K562 (cell line): ENCODE data around the gene GUCY1A2. TPM values are rescaled to one million over a fixed set of nuclear protein-coding genes. Genes with fewer than 3 reads are reported as not detected.

Source experiments
- ATAC-seq: fragments of 200-7000 bp; cut with Tn5 transposase; 3 replicates; pipeline ENCODE4 v1.9.1; 2020; ENCODE audit warnings: moderate library complexity
- BruUV-seq: library from RNA; stranded (reverse); fragments of 400-500 nt; replicated peaks from 2 replicates; lab custom pipeline; 2021; lab: Mats Ljungman, UMichigan
- CTCF ChIA-PET: fragments of 300-600 bp; formaldehyde crosslinking; extraction: SDS; loops from one replicate; lab custom pipeline; 2021; ENCODE audit warnings: low intra/inter-chr PET ratio; lab: Yijun Ruan, JAX
- POLR2A ChIA-PET: fragments of 300-600, 350-650 bp; sonication (Branson Sonifier 250); formaldehyde crosslinking; extraction: SDS; loops from one replicate; lab custom pipeline; 2021; ENCODE audit warnings: antibody characterized with exemption, inconsistent platforms; lab: Yijun Ruan, JAX
- DNase-seq, 4 experiments: peaks; one replicate each; pipeline versions ENCODE4 v3.0.0 to v3.0.0-alpha.2; 2011 to 2018; ENCODE audit warnings: low spot score in 3 of 4, mixed read lengths in 3 of 4; ENCODE audit errors: extremely low read depth in 1 of 4
- FAIRE-seq: peaks from 2 replicates; lab custom pipeline; 2011; peaks lifted over from hg19 to GRCh38; lab: Jason Lieb, UNC
- H2AFZ ChIP-seq: 2 replicates; pipeline ENCODE4 v1.6.0; 2011; ENCODE audit warnings: low read depth, low read length, control low read depth, inconsistent platforms
- H3K27ac ChIP-seq: fragments of 200-600 bp; 3 replicates; pipeline ENCODE4 v1.8.0; 2011; ENCODE audit warnings: low read depth, mild to moderate bottlenecking, control low read depth, inconsistent platforms, low read length, moderate library complexity, mixed read lengths; ENCODE audit errors: extremely low read depth
- H3K27me3 ChIP-seq, 2 experiments: fragments of 300-600 bp in 1 of 2; 2 replicates in 1 of 2; 3 replicates in 1 of 2; pipeline versions ENCODE4 v1.6.0 to v1.8.0; 2011; ENCODE audit warnings: inconsistent platforms in 2 of 2, low read length in 2 of 2, mild to moderate bottlenecking in 1 of 2, mixed read lengths in 1 of 2, moderate library complexity in 1 of 2; ENCODE audit not compliant: control insufficient read depth in 2 of 2, insufficient read depth in 2 of 2
- H3K36me3 ChIP-seq: fragments of 300-600 bp; 3 replicates; pipeline ENCODE4 v1.8.0; 2011; ENCODE audit warnings: mild to moderate bottlenecking, low read length, inconsistent platforms; ENCODE audit not compliant: control insufficient read depth, insufficient read depth
- H3K4me1 ChIP-seq, 2 experiments: fragments of 200-600 bp in 1 of 2; replicated peaks in 1 of 2; 2 replicates in 1 of 2; 3 replicates in 1 of 2; pipeline versions ENCODE4 v1.5.1 to v1.8.0; 2011; ENCODE audit warnings: inconsistent platforms in 2 of 2, low read length in 2 of 2, mild to moderate bottlenecking in 1 of 2, mixed read lengths in 1 of 2, moderate library complexity in 1 of 2; ENCODE audit not compliant: control insufficient read depth in 2 of 2, insufficient read depth in 2 of 2
- H3K4me2 ChIP-seq: 2 replicates; pipeline ENCODE4 v1.6.1; 2011; ENCODE audit warnings: low read length, control low read depth, inconsistent platforms, mixed read lengths; ENCODE audit not compliant: insufficient read depth
- H3K4me3 ChIP-seq: fragments of 200-600 bp; sonication (generic), shearing (Covaris generic); 2 replicates; pipeline ENCODE4 v1.5.1; 2016; ENCODE audit warnings: control low read depth, inconsistent platforms
- H3K79me2 ChIP-seq: fragments of 200-600 bp; 3 replicates; pipeline ENCODE4 v1.8.0; 2011; ENCODE audit warnings: low read length, inconsistent platforms; ENCODE audit not compliant: control insufficient read depth, insufficient read depth
- H3K9ac ChIP-seq, 2 experiments: 2 replicates each; pipeline versions ENCODE4 v1.6.0 to v1.6.1; 2011; ENCODE audit warnings: low read depth in 2 of 2, low read length in 2 of 2, control low read depth in 1 of 2, inconsistent platforms in 1 of 2, mild to moderate bottlenecking in 1 of 2, mixed read lengths in 1 of 2; ENCODE audit not compliant: insufficient read depth in 1 of 2
- H3K9me1 ChIP-seq: one replicate; pipeline ENCODE4 v1.6.0; 2011; ENCODE audit warnings: inconsistent platforms, mild to moderate bottlenecking, low read length, moderate library complexity; ENCODE audit not compliant: control insufficient read depth, insufficient read depth
- H3K9me3 ChIP-seq: replicated peaks from 2 replicates; pipeline ENCODE4 v1.5.1; 2011; ENCODE audit warnings: low read depth, low read length, inconsistent platforms; ENCODE audit not compliant: control insufficient read depth, insufficient read depth
- H4K20me1 ChIP-seq: replicated peaks from 2 replicates; pipeline ENCODE4 v1.6.1; 2011; ENCODE audit warnings: low read length, inconsistent platforms, mixed read lengths; ENCODE audit not compliant: control insufficient read depth, insufficient read depth
- CBFB ChIP-seq: sonication (generic); formaldehyde crosslinking; IDR thresholded peaks from 2 replicates; pipeline ENCODE4 v1.4.0; 2020; ENCODE audit warnings: mild to moderate bottlenecking, missing genetic modification reagents
- JUND ChIP-seq, 2 experiments: IDR thresholded peaks; 2 replicates in 1 of 2; 3 replicates in 1 of 2; pipeline ENCODE4 v1.6.1; 2011; ENCODE audit warnings: borderline replicate concordance in 2 of 2, low read depth in 2 of 2, low read length in 2 of 2, improper control_type of control experiment in 1 of 2, missing biosample characterization in 1 of 2, missing genetic modification characterization in 1 of 2, missing genetic modification reagents in 1 of 2
- KDM1A ChIP-seq, 2 experiments: fragments of 450-650 bp; IDR thresholded peaks; 2 replicates each; pipeline ENCODE4 v1.6.1; 2016; ENCODE audit warnings: mild to moderate bottlenecking in 2 of 2
- MTA3 ChIP-seq: fragments of 450-650 bp; formaldehyde crosslinking; IDR thresholded peaks from 2 replicates; pipeline ENCODE4 v1.6.1; 2017; ENCODE audit warnings: mild to moderate bottlenecking, borderline replicate concordance
- NFE2 ChIP-seq: IDR thresholded peaks from 2 replicates; pipeline ENCODE4 v1.6.1; 2014; ENCODE audit warnings: antibody characterized with exemption, low read depth
- NFRKB ChIP-seq: fragments of 450-650 bp; IDR thresholded peaks from 2 replicates; pipeline ENCODE4 v1.6.1; 2016; ENCODE audit warnings: low read depth
- NFYB ChIP-seq: IDR thresholded peaks from 2 replicates; pipeline ENCODE4 v1.6.1; 2011; ENCODE audit warnings: mild to moderate bottlenecking, moderate library complexity; ENCODE audit not compliant: insufficient read length; ENCODE audit errors: extremely low read depth
- SIN3B ChIP-seq: fragments of 450-650 bp; IDR thresholded peaks from 2 replicates; pipeline ENCODE4 v1.6.1; 2017; ENCODE audit warnings: low read depth, mild to moderate bottlenecking, moderate library complexity
- ZBTB7A ChIP-seq: IDR thresholded peaks from 2 replicates; pipeline ENCODE4 v1.6.1; 2011; ENCODE audit warnings: low read depth, mild to moderate bottlenecking, low read length, moderate library complexity, borderline replicate concordance; ENCODE audit not compliant: control insufficient read depth
- ZNF561 ChIP-seq: fragments of 450-650 bp; formaldehyde crosslinking; conservative IDR thresholded peaks from 2 replicates; pipeline ENCODE4 v1.4.0; 2020; ENCODE audit warnings: mild to moderate bottlenecking, moderate library complexity
- ZNF764 ChIP-seq: fragments of 250-450 bp; sonication (Bioruptor Pico); IDR thresholded peaks from 2 replicates; pipeline ENCODE4 v1.4.0; 2020; ENCODE audit warnings: low read depth, mild to moderate bottlenecking, moderate library complexity
- ZNF77 ChIP-seq: fragments of 250-450 bp; sonication (Bioruptor Pico); IDR thresholded peaks from 2 replicates; pipeline ENCODE4 v1.5.0; 2020
- ZNF785 ChIP-seq: fragments of 250-450 bp; sonication (Bioruptor Pico); IDR thresholded peaks from 2 replicates; pipeline ENCODE4 v1.4.0; 2020; ENCODE audit warnings: mild to moderate bottlenecking
- WGBS: fragments of 100-300 bp; shearing (Covaris generic); methylation state at CpG from one replicate; pipeline ENCODE4 v1.1.6; 2016; ENCODE audit warnings: low coverage, mixed read lengths; ENCODE audit not compliant: insufficient coverage; ENCODE audit errors: missing lambda C conversion rate; 5-methylcytosine and 5-hydroxymethylcytosine counted together
- in situ Hi-C: fragments of 300-500 bp; cut with MboI; formaldehyde crosslinking; loops from 4 replicates; pipeline ENCODE4 v1.15.0; 2018; ENCODE audit warnings: inconsistent platforms, mixed read lengths
- intact Hi-C: fragments of 100-400 bp; cut with micrococcal nuclease; formaldehyde crosslinking; loops from 2 replicates; pipeline ENCODE4 v1.14.2; 2022
- polyA plus RNA-seq, 8 experiments: library from polyadenylated mRNA; depleted of rRNA in 4 of 8; stranded (reverse) in 5 of 8; unstranded in 3 of 8; fragments of >200 nt; fragmentation: Nextera tagmentation in 2 of 8; fragmentation: Illumina TruSeq in 1 of 8; extraction: Ambion mirVana in 2 of 8; extraction: Trizol in 1 of 8; gene quantifications; 2 replicates each; pipeline versions ENCODE4 v1.2.1 to v1.2.3, GENCODE V29; 2011 to 2014; ENCODE audit warnings: inconsistent platforms in 1 of 8, missing spikeins in 1 of 8
- total RNA-seq, 7 experiments: library from RNA; depleted of rRNA in 6 of 7; stranded (reverse); fragments of >200 nt in 6 of 7; fragmentation: Illumina TruSeq in 2 of 7; extraction: Trizol in 2 of 7; gene quantifications; 2 replicates each; pipeline versions ENCODE4 v1.2.1 to v1.2.3, GENCODE V29; 2011 to 2021; ENCODE audit warnings: low replicate concordance in 1 of 7
- TF ChIP-seq, protein P1 (sequence below): fragments of 450-650 bp; conservative IDR thresholded peaks from 2 replicates; pipeline ENCODE4 v1.6.1; 2016; ENCODE audit warnings: missing genetic modification characterization, low read depth, mild to moderate bottlenecking, control low read depth, missing compliant biosample characterization
- TF ChIP-seq, protein P2 (sequence below): sonication (generic); formaldehyde crosslinking; IDR thresholded peaks from 2 replicates; pipeline ENCODE4 v1.5.0; 2020; ENCODE audit warnings: missing genetic modification reagents
- TF ChIP-seq, protein P3 (sequence below): sonication (generic); formaldehyde crosslinking; IDR thresholded peaks from 2 replicates; pipeline ENCODE4 v1.4.0; 2020; ENCODE audit warnings: mild to moderate bottlenecking, missing genetic modification reagents

The GUCY1A2 gene
- total and polyA plus RNA-seq, 9 of the 15 experiments (the other 6 are each of a cell fraction or from before 2014, with no cell fraction given): under 0.01 to 0.04 TPM; not detected in 7

DNA sequence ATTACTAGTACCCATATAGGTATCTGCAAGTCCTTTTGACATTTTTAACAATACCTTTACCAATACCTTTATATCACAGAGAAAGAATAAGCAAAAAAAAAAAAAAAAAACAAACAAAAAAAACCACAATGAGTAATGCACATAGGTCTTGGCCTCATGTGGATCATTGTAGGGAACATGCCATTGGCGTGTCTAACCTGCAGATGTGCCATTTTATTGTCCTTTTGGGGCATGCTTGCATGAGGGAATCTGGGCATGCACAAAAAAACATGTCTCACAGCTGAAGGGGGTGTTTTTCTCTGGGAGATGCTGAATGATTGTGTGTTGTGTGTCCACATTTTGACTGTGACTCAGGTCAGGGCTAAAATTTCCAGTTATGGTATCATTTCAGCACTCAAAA, 361.6 kb downstream of the GUCY1A2 start:
- Histone ChIP-seq H3K4me3 (no peak overlapping the region), H4K20me1 (no peaks in the 10 kb centered on the region), H3K9me3 (no peaks in the 10 kb centered on the region), H2AFZ (no peak overlapping the region), H3K27ac (no peak overlapping the region), H3K79me2 (no peaks in the 10 kb centered on the region), H3K36me3 (no peaks in the 10 kb centered on the region), H3K9ac (no peak overlapping the region), H3K9me1 (no peaks in the 10 kb centered on the region), H3K4me2 (no peak overlapping the region), H3K27me3 (no peaks in the 10 kb centered on the region), H3K4me1 (no peaks in the 10 kb centered on the region)
- CTCF ChIA-PET: no interaction called here
- no peak for ATAC-seq
- DNase-seq: no peak
- FAIRE-seq: no peak
- in situ Hi-C loops (no loop called here), intact Hi-C loops (no loop called here)
- 0% methylated on average over 1 of the region's 1 CpG for WGBS
- no TSS peak for BruUV-seq
- POLR2A ChIA-PET: no interaction called here
- TF ChIP-seq ZNF785 (CRISPR knock-in tag) (no peak), NFYB (no peak), ZNF764 (no peak), JUND (IDR thresholded peaks at IDR 0.05; ENCODE audit: borderline replicate concordance, low read depth, low read length) (no peak), JUND (tag; IDR thresholded peaks at IDR 0.05; ENCODE audit: borderline replicate concordance, low read depth, low read length) (no peak), ZNF77 (CRISPR knock-in tag) (no peak), MTA3 (no peak), ZNF561 (CRISPR knock-in tag) (no peak), CBFB (CRISPR knock-in tag) (no peak), NFE2 (no peak), SIN3B (no peak), KDM1A (IDR thresholded peaks at IDR 0.05) (no peak), NFRKB (no peak), ZBTB7A (no peak)
- TF ChIP-seq, protein P1, sequence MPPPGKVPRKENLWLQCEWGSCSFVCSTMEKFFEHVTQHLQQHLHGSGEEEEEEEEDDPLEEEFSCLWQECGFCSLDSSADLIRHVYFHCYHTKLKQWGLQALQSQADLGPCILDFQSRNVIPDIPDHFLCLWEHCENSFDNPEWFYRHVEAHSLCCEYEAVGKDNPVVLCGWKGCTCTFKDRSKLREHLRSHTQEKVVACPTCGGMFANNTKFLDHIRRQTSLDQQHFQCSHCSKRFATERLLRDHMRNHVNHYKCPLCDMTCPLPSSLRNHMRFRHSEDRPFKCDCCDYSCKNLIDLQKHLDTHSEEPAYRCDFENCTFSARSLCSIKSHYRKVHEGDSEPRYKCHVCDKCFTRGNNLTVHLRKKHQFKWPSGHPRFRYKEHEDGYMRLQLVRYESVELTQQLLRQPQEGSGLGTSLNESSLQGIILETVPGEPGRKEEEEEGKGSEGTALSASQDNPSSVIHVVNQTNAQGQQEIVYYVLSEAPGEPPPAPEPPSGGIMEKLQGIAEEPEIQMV (tag): no peak
- TF ChIP-seq, protein P2, sequence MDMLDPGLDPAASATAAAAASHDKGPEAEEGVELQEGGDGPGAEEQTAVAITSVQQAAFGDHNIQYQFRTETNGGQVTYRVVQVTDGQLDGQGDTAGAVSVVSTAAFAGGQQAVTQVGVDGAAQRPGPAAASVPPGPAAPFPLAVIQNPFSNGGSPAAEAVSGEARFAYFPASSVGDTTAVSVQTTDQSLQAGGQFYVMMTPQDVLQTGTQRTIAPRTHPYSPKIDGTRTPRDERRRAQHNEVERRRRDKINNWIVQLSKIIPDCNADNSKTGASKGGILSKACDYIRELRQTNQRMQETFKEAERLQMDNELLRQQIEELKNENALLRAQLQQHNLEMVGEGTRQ (CRISPR knock-in tag): no peak
- TF ChIP-seq, protein P3, sequence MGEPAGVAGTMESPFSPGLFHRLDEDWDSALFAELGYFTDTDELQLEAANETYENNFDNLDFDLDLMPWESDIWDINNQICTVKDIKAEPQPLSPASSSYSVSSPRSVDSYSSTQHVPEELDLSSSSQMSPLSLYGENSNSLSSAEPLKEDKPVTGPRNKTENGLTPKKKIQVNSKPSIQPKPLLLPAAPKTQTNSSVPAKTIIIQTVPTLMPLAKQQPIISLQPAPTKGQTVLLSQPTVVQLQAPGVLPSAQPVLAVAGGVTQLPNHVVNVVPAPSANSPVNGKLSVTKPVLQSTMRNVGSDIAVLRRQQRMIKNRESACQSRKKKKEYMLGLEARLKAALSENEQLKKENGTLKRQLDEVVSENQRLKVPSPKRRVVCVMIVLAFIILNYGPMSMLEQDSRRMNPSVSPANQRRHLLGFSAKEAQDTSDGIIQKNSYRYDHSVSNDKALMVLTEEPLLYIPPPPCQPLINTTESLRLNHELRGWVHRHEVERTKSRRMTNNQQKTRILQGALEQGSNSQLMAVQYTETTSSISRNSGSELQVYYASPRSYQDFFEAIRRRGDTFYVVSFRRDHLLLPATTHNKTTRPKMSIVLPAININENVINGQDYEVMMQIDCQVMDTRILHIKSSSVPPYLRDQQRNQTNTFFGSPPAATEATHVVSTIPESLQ (CRISPR knock-in tag): no peak
